HUES64 (cell line): ENCODE measurements around the gene TNRC18.

Source experiments
- H3K27ac ChIP-seq: 2 replicates; pipeline ENCODE4 v1.7.0; 2013; ENCODE audit warnings: low read depth, low read length, inconsistent platforms
- H3K27me3 ChIP-seq: 2 replicates; pipeline ENCODE4 v1.6.1; 2013; ENCODE audit warnings: mild to moderate bottlenecking, low read length; ENCODE audit not compliant: insufficient read depth
- H3K36me3 ChIP-seq: 2 replicates; pipeline ENCODE4 v1.6.1; 2013; ENCODE audit warnings: mild to moderate bottlenecking, low read length; ENCODE audit not compliant: insufficient read depth
- H3K4me1 ChIP-seq: 2 replicates; pipeline ENCODE4 v1.6.1; 2013; ENCODE audit warnings: mild to moderate bottlenecking, low read length, moderate library complexity; ENCODE audit not compliant: insufficient read depth
- H3K4me3 ChIP-seq: 2 replicates; pipeline ENCODE4 v1.5.1; 2013; ENCODE audit warnings: mild to moderate bottlenecking, low read length, moderate library complexity
- H3K9ac ChIP-seq: 2 replicates; pipeline ENCODE4 v1.6.1; 2013; ENCODE audit warnings: mild to moderate bottlenecking, low read depth, low read length
- H3K9me3 ChIP-seq: 2 replicates; pipeline ENCODE4 v1.6.1; 2013; ENCODE audit warnings: low read depth, low read length; ENCODE audit not compliant: insufficient read depth
- WGBS: fragments of 150-250, 120-280 bp; methylation state at CpG from one replicate; pipeline ENCODE4 v1.1.7; 2013; ENCODE audit warnings: missing lambda C conversion rate; 5-methylcytosine and 5-hydroxymethylcytosine counted together

TNRC18 gene

GRCh38 chr7:5354460-5355232, 69.0 kb downstream of the TNRC18 start:
- Histone ChIP-seq H3K4me3 (no peak overlapping the region), H3K27me3 (no peaks in the 10 kb centered on the region; the same call in 1 of the 2 replicates), H3K9me3 (no peaks in the 10 kb centered on the region), H3K27ac (no peak overlapping the region), H3K36me3 (peaks cover 26% of the 10 kb centered on the region), H3K9ac (no peak overlapping the region), H3K4me1 (peaks cover 14% of the 10 kb centered on the region; the same call in 1 of the 2 replicates)
- WGBS: 79% methylated on average over 17 of the region's 17 CpGs

GRCh38 chr7:5352440-5353010, 71.1 kb downstream of the TNRC18 start:
- Histone ChIP-seq H3K4me1 (peaks cover 18% of the 10 kb centered on the region), H3K27ac (no peak overlapping the region), H3K9me3 (no peaks in the 10 kb centered on the region), H3K4me3 (no peak overlapping the region), H3K27me3 (no peaks in the 10 kb centered on the region; the same call in 1 of the 2 replicates), H3K36me3 (peaks cover 10% of the 10 kb centered on the region; the same call in 1 of the 2 replicates), H3K9ac (no peak overlapping the region)
- WGBS: 95% methylated on average over 19 of the region's 19 CpGs

- Histone ChIP-seq H3K9me3 (no peaks in the 10 kb centered on the region), H3K4me1 (peaks cover 18% of the 10 kb centered on the region), H3K27ac (no peak overlapping the region), H3K4me3 (no peak overlapping the region), H3K27me3 (no peaks in the 10 kb centered on the region; the same call in 1 of the 2 replicates), H3K36me3 (peaks cover 5% of the 10 kb centered on the region; the same call in 1 of the 2 replicates), H3K9ac (no peak overlapping the region; the same call in 1 of the 2 replicates)
- 81% methylated on average over 34 of the region's 35 CpGs for WGBS
These were observed 71.9 kb downstream of the TNRC18 start for GRCh38 chr7:5351507-5352265.

GRCh38 chr7:5350600-5351385, 72.8 kb downstream of the TNRC18 start:
- no peaks in the 10 kb centered on the region for H3K9me3 ChIP-seq
- 0 out of 2 replicates have a peak overlapping the region, but pooled peaks have one; percentile 13 for H3K4me3 ChIP-seq
- H3K36me3 ChIP-seq: no peaks in the 10 kb centered on the region
- H3K4me1 ChIP-seq: peaks cover 18% of the 10 kb centered on the region
- H3K9ac ChIP-seq: no peak overlapping the region
- H3K27me3 ChIP-seq: no peaks in the 10 kb centered on the region; the same call in 1 of the 2 replicates
- H3K27ac ChIP-seq: peak overlapping the region; percentile 67; the same call in 1 of the 2 replicates
- 34% methylated on average over 21 of the region's 23 CpGs for WGBS

GRCh38 chr7:5350174-5350463, 73.5 kb downstream of the TNRC18 start:
- Histone ChIP-seq H3K27me3 (no peaks in the 10 kb centered on the region; the same call in 1 of the 2 replicates), H3K9me3 (no peaks in the 10 kb centered on the region), H3K36me3 (no peaks in the 10 kb centered on the region), H3K4me3 (no peak overlapping the region), H3K4me1 (peaks cover 18% of the 10 kb centered on the region), H3K27ac (no peak overlapping the region), H3K9ac (no peak overlapping the region)
- 85% methylated on average over 15 of the region's 15 CpGs for WGBS

- no peaks in the 10 kb centered on the region; the same call in 1 of the 2 replicates for H3K36me3 ChIP-seq
- H3K4me3 ChIP-seq: peak overlapping the region; percentile 27; the same call in 1 of the 2 replicates
- 82% methylated on average over 33 of the region's 34 CpGs for WGBS
- peaks cover 15% of the 10 kb centered on the region for H3K4me1 ChIP-seq
- no peaks in the 10 kb centered on the region; the same call in 1 of the 2 replicates for H3K27me3 ChIP-seq
- H3K9me3 ChIP-seq: no peaks in the 10 kb centered on the region
- H3K9ac ChIP-seq: no peak overlapping the region
- no peak overlapping the region for H3K27ac ChIP-seq
These were observed 74.0 kb downstream of the TNRC18 start for GRCh38 chr7:5349437-5350173.

- H3K36me3 ChIP-seq: peaks cover 5% of the 10 kb centered on the region; the same call in 1 of the 2 replicates
- no peak overlapping the region for H3K27ac ChIP-seq
- no peak overlapping the region for H3K9ac ChIP-seq
- peaks cover 15% of the 10 kb centered on the region for H3K4me1 ChIP-seq
- peaks cover 2% of the 10 kb centered on the region; the same call in 1 of the 2 replicates for H3K9me3 ChIP-seq
- H3K4me3 ChIP-seq: no peak overlapping the region
- 92% methylated on average over 17 of the region's 17 CpGs for WGBS
- no peaks in the 10 kb centered on the region; the same call in 1 of the 2 replicates for H3K27me3 ChIP-seq
These were observed 74.6 kb downstream of the TNRC18 start for GRCh38 chr7:5349005-5349380.

- Histone ChIP-seq H3K9me3 (peaks cover 6% of the 10 kb centered on the region; the same call in 1 of the 2 replicates), H3K27ac (no peak overlapping the region), H3K36me3 (peaks cover 10% of the 10 kb centered on the region; the same call in 1 of the 2 replicates), H3K4me3 (no peak overlapping the region), H3K27me3 (no peaks in the 10 kb centered on the region; the same call in 1 of the 2 replicates), H3K9ac (no peak overlapping the region), H3K4me1 (peaks cover 15% of the 10 kb centered on the region)
- WGBS: 89% methylated on average over 21 of the region's 21 CpGs
These were observed 75.3 kb downstream of the TNRC18 start for GRCh38 chr7:5348134-5349004.

GRCh38 chr7:5345671-5346070, 78.0 kb downstream of the TNRC18 start:
- H3K4me3 ChIP-seq: no peak overlapping the region
- peaks cover 8% of the 10 kb centered on the region; the same call in 1 of the 2 replicates for H3K9me3 ChIP-seq
- peaks cover 19% of the 10 kb centered on the region; the same call in 1 of the 2 replicates for H3K36me3 ChIP-seq
- no peak overlapping the region for H3K9ac ChIP-seq
- no peak overlapping the region for H3K27ac ChIP-seq
- 91% methylated on average over 21 of the region's 21 CpGs for WGBS
- H3K27me3 ChIP-seq: no peaks in the 10 kb centered on the region
- H3K4me1 ChIP-seq: peaks cover 8% of the 10 kb centered on the region
